Right renal pelvis (tissue), 4 donors: ENCODE data around the gene CARD18. TPM values are rescaled to one million over a fixed set of nuclear protein-coding genes. Genes with fewer than 3 reads are reported as not detected.

ENCODE experiments used
- polyA plus RNA-seq, 4 donors: library from polyadenylated mRNA; unstranded; fragments of 120-200 nt; gene quantifications; one replicate each; pipeline ENCODE4 v1.2.1, GENCODE V29; 2013; ENCODE audit not compliant: insufficient read length in 4 of 4

Gene CARD18
- polyA plus RNA-seq, 4 donors, result not detected

Other genes with a start within 250 kb of the CARD18 start
- under 1 TPM; 0.73 to 0.80 (median 0.73) TPM for gene CASP12, start 241.3 kb downstream of the CARD18 start, polyA plus RNA-seq
- 10 to 100 TPM; 16.2 to 23.4 (median 19.4) TPM for gene CASP4, start 171.2 kb downstream of the CARD18 start, polyA plus RNA-seq
- gene CASP5, start 116.6 kb downstream of the CARD18 start, polyA plus RNA-seq, result not detected
- 1 to 10 TPM; 3.4 to 6.4 (median 4.4) TPM for gene CASP1, start 104.6 kb downstream of the CARD18 start, polyA plus RNA-seq
- gene CARD16, start 94.4 kb downstream of the CARD18 start, polyA plus RNA-seq, result 1 to 10 TPM; 1.7 to 2.6 (median 2.4) TPM